Measurements from ENCODE around the gene HIGD2A.

The HIGD2A gene

GRCh38 chr5:176384366-176384930 is 4.1 kb upstream of the HIGD2A start:
- H3K9me3 ChIP-seq (ENCODE audit: control insufficient read depth, insufficient read depth, low read length), result no peaks in the 10 kb centered on the region
- no peaks in the 10 kb centered on the region for H3K27me3 ChIP-seq (ENCODE audit: control insufficient read depth, insufficient read depth, low read length)
- peaks cover 26% of the 10 kb centered on the region for H3K36me3 ChIP-seq (ENCODE audit: control insufficient read depth, insufficient read depth, low read length)
- WGBS (ENCODE audit: insufficient coverage, insufficient read length), result no CpG with 5 or more reads among the region's 8 CpGs
- no peak overlapping the region for H3K4me3 ChIP-seq (ENCODE audit: low read length)
- H3K4me1 ChIP-seq (ENCODE audit: control insufficient read depth, insufficient read depth, low read length), result no peaks in the 10 kb centered on the region
- no peak overlapping the region for H3K27ac ChIP-seq (ENCODE audit: low read length)
- no peak for DNase-seq (ENCODE audit: low read depth, low spot score)

GRCh38 chr5:176384991-176385390 is 3.6 kb upstream of the HIGD2A start:
- H3K36me3 ChIP-seq (ENCODE audit: control insufficient read depth, insufficient read depth, low read length), result peaks cover 26% of the 10 kb centered on the region
- no peak for DNase-seq (ENCODE audit: low read depth, low spot score)
- H3K27me3 ChIP-seq (ENCODE audit: control insufficient read depth, insufficient read depth, low read length), result no peaks in the 10 kb centered on the region
- H3K4me3 ChIP-seq (ENCODE audit: low read length), result no peak overlapping the region
- no peak overlapping the region for H3K27ac ChIP-seq (ENCODE audit: low read length)
- WGBS (ENCODE audit: insufficient coverage, insufficient read length), result no CpG with 5 or more reads among the region's 12 CpGs
- no peaks in the 10 kb centered on the region for H3K4me1 ChIP-seq (ENCODE audit: control insufficient read depth, insufficient read depth, low read length)
- no peaks in the 10 kb centered on the region for H3K9me3 ChIP-seq (ENCODE audit: control insufficient read depth, insufficient read depth, low read length)

- peaks cover 26% of the 10 kb centered on the region for H3K36me3 ChIP-seq (ENCODE audit: control insufficient read depth, insufficient read depth, low read length)
- no peaks in the 10 kb centered on the region for H3K4me1 ChIP-seq (ENCODE audit: control insufficient read depth, insufficient read depth, low read length)
- no peaks in the 10 kb centered on the region for H3K27me3 ChIP-seq (ENCODE audit: control insufficient read depth, insufficient read depth, low read length)
- no peak for DNase-seq (ENCODE audit: low read depth, low spot score)
- WGBS (ENCODE audit: insufficient coverage, insufficient read length), result no CpG with 5 or more reads among the region's 1 CpG
- H3K9me3 ChIP-seq (ENCODE audit: control insufficient read depth, insufficient read depth, low read length), result no peaks in the 10 kb centered on the region
- no peak overlapping the region for H3K4me3 ChIP-seq (ENCODE audit: low read length)
- H3K27ac ChIP-seq (ENCODE audit: low read length), result no peak overlapping the region
Measured at GRCh38 chr5:176386491-176386890, 2.1 kb upstream of the HIGD2A start.

GRCh38 chr5:176387384-176387925 is 1.1 kb upstream of the HIGD2A start:
- H3K9me3 ChIP-seq (ENCODE audit: control insufficient read depth, insufficient read depth, low read length), result no peaks in the 10 kb centered on the region

GRCh38 chr5:176388003-176388443 is 528 bp upstream of the HIGD2A start:
- no peak for DNase-seq (ENCODE audit: low read depth, low spot score)
- no CpG with 5 or more reads among the region's 29 CpGs for WGBS (ENCODE audit: insufficient coverage, insufficient read length)
- H3K36me3 ChIP-seq (ENCODE audit: control insufficient read depth, insufficient read depth, low read length), result peaks cover 22% of the 10 kb centered on the region
- H3K4me1 ChIP-seq (ENCODE audit: control insufficient read depth, insufficient read depth, low read length), result no peaks in the 10 kb centered on the region
- H3K9me3 ChIP-seq (ENCODE audit: control insufficient read depth, insufficient read depth, low read length), result no peaks in the 10 kb centered on the region
- no peak overlapping the region for H3K27ac ChIP-seq (ENCODE audit: low read length)
- H3K4me3 ChIP-seq (ENCODE audit: low read length), result peak overlapping the region; percentile 62
- no peaks in the 10 kb centered on the region for H3K27me3 ChIP-seq (ENCODE audit: control insufficient read depth, insufficient read depth, low read length)

More at GRCh38 chr5:176387384-176387925, 1.1 kb upstream of the HIGD2A start:
- Histone ChIP-seq H3K36me3 (ENCODE audit: control insufficient read depth, insufficient read depth, low read length) (peaks cover 26% of the 10 kb centered on the region), H3K4me1 (ENCODE audit: control insufficient read depth, insufficient read depth, low read length) (no peaks in the 10 kb centered on the region), H3K4me3 (ENCODE audit: low read length) (peak overlapping the region; percentile 62; the same call in 1 of the 2 replicates), H3K27ac (ENCODE audit: low read length) (no peak overlapping the region), H3K27me3 (ENCODE audit: control insufficient read depth, insufficient read depth, low read length) (no peaks in the 10 kb centered on the region)
- no CpG with 5 or more reads among the region's 8 CpGs for WGBS (ENCODE audit: insufficient coverage, insufficient read length)
- DNase-seq (ENCODE audit: low read depth, low spot score), result no peak

- WGBS (ENCODE audit: insufficient coverage, insufficient read length), result no CpG with 5 or more reads among the region's 41 CpGs
- no peak overlapping the region for H3K27ac ChIP-seq (ENCODE audit: low read length)
- no peaks in the 10 kb centered on the region for H3K9me3 ChIP-seq (ENCODE audit: control insufficient read depth, insufficient read depth, low read length)
- no peaks in the 10 kb centered on the region for H3K27me3 ChIP-seq (ENCODE audit: control insufficient read depth, insufficient read depth, low read length)
- peaks cover 10% of the 10 kb centered on the region; the same call in 1 of the 2 replicates for H3K36me3 ChIP-seq (ENCODE audit: control insufficient read depth, insufficient read depth, low read length)
- H3K4me1 ChIP-seq (ENCODE audit: control insufficient read depth, insufficient read depth, low read length), result no peaks in the 10 kb centered on the region
- no peak for DNase-seq (ENCODE audit: low read depth, low spot score)
- peak overlapping the region; percentile 78 for H3K4me3 ChIP-seq (ENCODE audit: low read length)
Measured at GRCh38 chr5:176389135-176390123, 878 bp downstream of the HIGD2A start.

- Histone ChIP-seq H3K27me3 (ENCODE audit: control insufficient read depth, insufficient read depth, low read length) (no peaks in the 10 kb centered on the region), H3K4me1 (ENCODE audit: control insufficient read depth, insufficient read depth, low read length) (no peaks in the 10 kb centered on the region), H3K9me3 (ENCODE audit: control insufficient read depth, insufficient read depth, low read length) (no peaks in the 10 kb centered on the region), H3K4me3 (ENCODE audit: low read length) (no peak overlapping the region), H3K36me3 (ENCODE audit: control insufficient read depth, insufficient read depth, low read length) (no peaks in the 10 kb centered on the region), H3K27ac (ENCODE audit: low read length) (no peak overlapping the region)
- DNase-seq (ENCODE audit: low read depth, low spot score), result no peak
- no CpG with 5 or more reads among the region's 4 CpGs for WGBS (ENCODE audit: insufficient coverage, insufficient read length)
Measured at GRCh38 chr5:176391479-176391878, 2.9 kb downstream of the HIGD2A start.

- no CpG with 5 or more reads among the region's 4 CpGs for WGBS (ENCODE audit: insufficient coverage, insufficient read length)
- H3K27ac ChIP-seq (ENCODE audit: low read length), result no peak overlapping the region
- no peaks in the 10 kb centered on the region for H3K27me3 ChIP-seq (ENCODE audit: control insufficient read depth, insufficient read depth, low read length)
- H3K4me3 ChIP-seq (ENCODE audit: low read length), result no peak overlapping the region
- H3K9me3 ChIP-seq (ENCODE audit: control insufficient read depth, insufficient read depth, low read length), result no peaks in the 10 kb centered on the region
- H3K4me1 ChIP-seq (ENCODE audit: control insufficient read depth, insufficient read depth, low read length), result no peaks in the 10 kb centered on the region
- no peaks in the 10 kb centered on the region for H3K36me3 ChIP-seq (ENCODE audit: control insufficient read depth, insufficient read depth, low read length)
- no peak for DNase-seq (ENCODE audit: low read depth, low spot score)
Measured at GRCh38 chr5:176391999-176392398, 3.4 kb downstream of the HIGD2A start.

- no peak for DNase-seq (ENCODE audit: low read depth, low spot score)
- Histone ChIP-seq H3K27me3 (ENCODE audit: control insufficient read depth, insufficient read depth, low read length) (no peaks in the 10 kb centered on the region), H3K36me3 (ENCODE audit: control insufficient read depth, insufficient read depth, low read length) (no peaks in the 10 kb centered on the region), H3K27ac (ENCODE audit: low read length) (no peak overlapping the region), H3K9me3 (ENCODE audit: control insufficient read depth, insufficient read depth, low read length) (no peaks in the 10 kb centered on the region), H3K4me1 (ENCODE audit: control insufficient read depth, insufficient read depth, low read length) (no peaks in the 10 kb centered on the region), H3K4me3 (ENCODE audit: low read length) (no peak overlapping the region)
- no CpG with 5 or more reads among the region's 11 CpGs for WGBS (ENCODE audit: insufficient coverage, insufficient read length)
Measured at GRCh38 chr5:176392526-176392925, 4.0 kb downstream of the HIGD2A start.

- Histone ChIP-seq H3K9me3 (ENCODE audit: control insufficient read depth, insufficient read depth, low read length) (no peaks in the 10 kb centered on the region), H3K36me3 (ENCODE audit: control insufficient read depth, insufficient read depth, low read length) (no peaks in the 10 kb centered on the region), H3K4me3 (ENCODE audit: low read length) (no peak overlapping the region), H3K27ac (ENCODE audit: low read length) (no peak overlapping the region), H3K27me3 (ENCODE audit: control insufficient read depth, insufficient read depth, low read length) (no peaks in the 10 kb centered on the region), H3K4me1 (ENCODE audit: control insufficient read depth, insufficient read depth, low read length) (no peaks in the 10 kb centered on the region)
- no CpG with 5 or more reads among the region's 9 CpGs for WGBS (ENCODE audit: insufficient coverage, insufficient read length)
- no peak for DNase-seq (ENCODE audit: low read depth, low spot score)
Measured at GRCh38 chr5:176394096-176394495, 5.5 kb downstream of the HIGD2A start.

Data from iPS DF 6.9 (cell line).